HG03354 (cell line): ENCODE measurements around the gene HPSE2.

Experiments used
- ATAC-seq: cut with Tn5 transposase; IDR thresholded peaks from one replicate; pipeline ENCODE4 v1.9.1; 2021; ENCODE audit warnings: mild to moderate bottlenecking; ENCODE audit not compliant: unreplicated experiment, poor library complexity, severe bottlenecking

HPSE2 gene

GRCh38 chr10:98414578-98414931 is 821.1 kb downstream of the HPSE2 start:
- no peak for ATAC-seq

GRCh38 chr10:98411768-98412167 is 823.9 kb downstream of the HPSE2 start:
- no peak for ATAC-seq

DNA sequence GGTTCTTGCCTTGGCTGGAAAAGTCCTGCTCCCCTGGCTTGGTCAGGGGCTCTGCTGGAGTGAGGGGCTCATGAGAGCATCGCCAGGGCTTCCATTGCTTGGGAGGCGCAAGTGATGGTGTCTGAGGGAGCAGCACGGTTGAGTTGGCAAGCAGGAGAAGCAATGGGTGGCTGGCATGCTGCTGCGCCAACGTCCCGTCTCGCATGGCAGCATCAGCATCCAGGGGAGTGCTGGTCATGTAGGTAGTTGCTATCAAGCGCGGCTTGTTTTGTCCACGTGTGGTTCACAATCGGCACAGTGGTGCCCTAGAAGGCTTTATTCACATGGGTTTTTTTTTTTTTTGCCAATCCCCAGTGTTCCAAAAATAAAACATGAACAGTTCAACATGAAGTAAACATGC is 824.5 kb downstream of the HPSE2 start:
- ATAC-seq, result no peak

GRCh38 chr10:98410759-98411158 is 824.9 kb downstream of the HPSE2 start:
- ATAC-seq, result no peak

GRCh38 chr10:98410135-98410743 is 825.4 kb downstream of the HPSE2 start:
- no peak for ATAC-seq

DNA sequence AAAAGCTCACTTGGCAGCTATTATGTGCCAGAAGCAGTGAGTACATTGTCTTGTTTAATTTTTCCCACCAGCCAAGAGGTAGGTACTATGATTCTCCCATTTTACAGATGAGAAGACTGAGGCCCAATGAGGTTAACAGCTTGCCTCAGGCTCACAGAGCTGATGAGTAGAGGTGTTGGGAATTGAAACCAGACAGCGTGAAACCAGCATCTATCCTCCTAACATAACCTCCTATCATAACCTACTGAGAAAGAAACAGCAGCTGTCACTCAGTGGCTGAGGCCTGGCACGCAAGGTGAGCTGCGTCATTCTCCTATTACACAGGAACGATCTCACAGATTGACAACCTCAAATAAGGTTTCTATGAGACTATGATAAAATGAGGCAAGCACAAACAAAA is 826.9 kb downstream of the HPSE2 start:
- ATAC-seq, result no peak

- ATAC-seq, result no peak
Observed at GRCh38 chr10:98407744-98408241, 827.9 kb downstream of the HPSE2 start.
